ENCODE results near the gene ATP1A3.

GRCh38 chr19:41994994-41995958 is 1.2 kb upstream of the ATP1A3 start:
- no peak for TF ChIP-seq POLR2AphosphoS5 (IDR thresholded peaks at IDR 0.05; ENCODE audit: low read depth, low read length)
- TF ChIP-seq REST (IDR thresholded peaks at IDR 0.05; ENCODE audit: insufficient read depth in 1 of 2, low read depth in 2 of 2, low read length in 2 of 2) = peak in 1 of 2 experiments; percentile 21; a peak in 1 of 4 replicates
- TF ChIP-seq TAF1 (IDR thresholded peaks at IDR 0.05; ENCODE audit: borderline replicate concordance, insufficient read depth, low read length) = no peak
